Immature natural killer cell (primary cell): ENCODE data around the gene PIK3R6. TPM values are rescaled to one million over a fixed set of nuclear protein-coding genes. Genes with fewer than 3 reads are reported as not detected.

ENCODE experiments used
- DNase-seq, 3 donors: peaks; one replicate each; pipeline ENCODE4 v3.0.0; 2022; ENCODE audit warnings: mixed read lengths in 1 of 3
- H3K27ac Mint-ChIP-seq, 6 donors: one replicate each; pipeline ENCODE4 v1.8.0; 2020; ENCODE audit warnings: mixed read lengths in 6 of 6, mild to moderate bottlenecking in 5 of 6, inconsistent platforms in 4 of 6, moderate library complexity in 3 of 6
- H3K27me3 Mint-ChIP-seq, 3 donors: one replicate each; pipeline ENCODE4 v1.8.0; 2020 to 2021; ENCODE audit warnings: low read depth in 3 of 3, mild to moderate bottlenecking in 3 of 3, mixed read lengths in 3 of 3, moderate library complexity in 3 of 3, inconsistent platforms in 1 of 3
- H3K36me3 Mint-ChIP-seq, 3 donors: one replicate each; pipeline ENCODE4 v1.8.0; 2020; ENCODE audit warnings: mixed read lengths in 3 of 3, inconsistent platforms in 2 of 3, mild to moderate bottlenecking in 2 of 3
- H3K4me1 Mint-ChIP-seq, 2 donors: one replicate each; pipeline ENCODE4 v1.8.0; 2020; ENCODE audit warnings: inconsistent platforms in 2 of 2, mild to moderate bottlenecking in 2 of 2, mixed read lengths in 2 of 2, moderate library complexity in 1 of 2
- H3K4me3 Mint-ChIP-seq, 5 donors: one replicate each; pipeline ENCODE4 v1.8.0; 2020; ENCODE audit warnings: mild to moderate bottlenecking in 5 of 5, mixed read lengths in 5 of 5, inconsistent platforms in 3 of 5, moderate library complexity in 3 of 5
- H3K9me3 Mint-ChIP-seq, 6 donors: one replicate each; pipeline ENCODE4 v1.8.0; 2020; ENCODE audit warnings: mild to moderate bottlenecking in 6 of 6, mixed read lengths in 6 of 6, inconsistent platforms in 4 of 6, moderate library complexity in 3 of 6
- polyA plus RNA-seq, 3 donors: library from polyadenylated mRNA; unstranded; fragments of 300-500 nt; fragmentation: Illumina TruSeq; gene quantifications; one replicate each; pipeline ENCODE4 v1.2.3, GENCODE V29; 2021

The PIK3R6 gene
- polyA plus RNA-seq, 3 donors from 2014 or later: 0.18 to 0.57 TPM; not detected in 1

DNA sequence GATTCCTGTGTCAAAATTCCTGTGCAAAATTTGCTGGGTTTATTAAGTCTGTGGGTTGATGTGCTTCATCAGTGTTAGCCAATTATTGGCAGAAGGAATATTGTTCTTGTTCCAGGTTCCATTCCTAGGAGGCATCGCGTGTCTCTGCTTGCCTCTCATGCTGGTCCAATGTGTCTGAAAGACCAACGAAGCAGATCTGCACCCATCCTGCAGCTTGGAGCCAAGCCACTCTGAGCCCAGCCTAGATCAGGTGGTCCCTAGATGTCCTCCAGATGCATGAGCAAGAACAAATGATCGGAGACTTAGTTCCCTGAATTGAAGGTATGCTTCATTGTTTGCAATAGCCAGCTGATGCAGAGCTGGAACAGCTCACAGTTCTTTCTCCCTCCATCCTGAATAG lies 10.5 kb upstream of the PIK3R6 start:
- Mint-ChIP-seq H3K9me3 (no peaks in the 10 kb centered on the region), H3K27me3 (peaks cover 1 to 42% (median 30%) of the 10 kb centered on the region in 3 donors), H3K27ac (peak overlapping the region; percentile 18 to 64 (median 49)), H3K36me3 (peaks cover 23 to 42% (median 27%) of the 10 kb centered on the region in 3 donors), H3K4me3 (no peak overlapping the region), H3K4me1 (peaks cover 6 to 26% of the 10 kb centered on the region in 2 donors)
- DNase-seq: no peak

DNA sequence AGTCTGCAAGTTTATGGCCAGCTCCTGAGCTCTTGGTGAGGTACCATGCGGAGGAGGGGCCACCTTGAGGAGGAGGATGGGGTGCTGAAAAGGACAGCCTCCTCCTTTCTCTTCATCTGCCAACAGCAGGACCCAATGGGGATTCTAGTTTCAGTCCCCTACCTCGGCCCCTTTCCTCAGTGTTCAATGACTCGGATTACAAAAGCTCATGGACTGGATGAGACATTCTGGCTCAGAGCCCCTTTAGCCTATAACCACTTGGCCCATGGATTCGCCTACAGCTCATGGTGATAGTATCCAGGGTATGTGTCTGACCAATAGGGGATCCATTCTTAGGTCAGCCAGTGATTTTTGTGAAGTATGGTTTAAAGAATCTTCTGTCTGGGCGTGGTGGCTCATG lies 8.5 kb upstream of the PIK3R6 start:
- Mint-ChIP-seq H3K27me3 (peaks cover 2 to 34% (median 24%) of the 10 kb centered on the region in 3 donors), H3K36me3 (peaks cover 16 to 28% (median 20%) of the 10 kb centered on the region in 3 donors), H3K4me1 (peaks cover 9 to 18% of the 10 kb centered on the region in 2 donors), H3K9me3 (no peaks in the 10 kb centered on the region), H3K27ac (peak overlapping the region in 2 of 6 donors; percentile 30 to 42), H3K4me3 (no peak overlapping the region)
- no peak for DNase-seq

DNA sequence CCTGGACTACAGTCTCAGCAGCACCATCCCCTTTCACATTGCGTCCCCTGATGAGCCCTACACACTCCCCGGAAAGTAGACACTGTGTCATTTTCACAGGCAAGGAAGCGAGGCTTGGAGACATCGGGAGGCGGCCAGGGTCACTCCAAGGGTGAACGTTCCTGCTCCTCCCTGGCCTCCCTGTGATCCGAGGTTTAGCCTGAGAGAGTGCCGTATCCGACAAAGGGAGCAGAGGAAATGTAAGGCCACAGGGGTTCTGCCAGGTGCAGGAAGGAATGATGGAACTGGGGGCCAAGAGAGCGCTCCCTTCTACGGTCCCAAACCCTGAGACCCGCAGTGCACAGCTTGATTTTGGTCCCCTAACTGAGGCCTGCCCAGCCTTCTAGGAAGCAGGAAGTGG lies 8.0 kb upstream of the PIK3R6 start:
- DNase-seq: no peak
- Mint-ChIP-seq H3K4me1 (peaks cover 9 to 24% of the 10 kb centered on the region in 2 donors), H3K36me3 (peaks cover 16 to 24% (median 20%) of the 10 kb centered on the region in 3 donors), H3K4me3 (no peak overlapping the region), H3K27ac (peak overlapping the region in 2 of 6 donors; percentile 48 to 65), H3K27me3 (peaks cover 2 to 34% (median 20%) of the 10 kb centered on the region in 3 donors), H3K9me3 (no peaks in the 10 kb centered on the region)

DNA sequence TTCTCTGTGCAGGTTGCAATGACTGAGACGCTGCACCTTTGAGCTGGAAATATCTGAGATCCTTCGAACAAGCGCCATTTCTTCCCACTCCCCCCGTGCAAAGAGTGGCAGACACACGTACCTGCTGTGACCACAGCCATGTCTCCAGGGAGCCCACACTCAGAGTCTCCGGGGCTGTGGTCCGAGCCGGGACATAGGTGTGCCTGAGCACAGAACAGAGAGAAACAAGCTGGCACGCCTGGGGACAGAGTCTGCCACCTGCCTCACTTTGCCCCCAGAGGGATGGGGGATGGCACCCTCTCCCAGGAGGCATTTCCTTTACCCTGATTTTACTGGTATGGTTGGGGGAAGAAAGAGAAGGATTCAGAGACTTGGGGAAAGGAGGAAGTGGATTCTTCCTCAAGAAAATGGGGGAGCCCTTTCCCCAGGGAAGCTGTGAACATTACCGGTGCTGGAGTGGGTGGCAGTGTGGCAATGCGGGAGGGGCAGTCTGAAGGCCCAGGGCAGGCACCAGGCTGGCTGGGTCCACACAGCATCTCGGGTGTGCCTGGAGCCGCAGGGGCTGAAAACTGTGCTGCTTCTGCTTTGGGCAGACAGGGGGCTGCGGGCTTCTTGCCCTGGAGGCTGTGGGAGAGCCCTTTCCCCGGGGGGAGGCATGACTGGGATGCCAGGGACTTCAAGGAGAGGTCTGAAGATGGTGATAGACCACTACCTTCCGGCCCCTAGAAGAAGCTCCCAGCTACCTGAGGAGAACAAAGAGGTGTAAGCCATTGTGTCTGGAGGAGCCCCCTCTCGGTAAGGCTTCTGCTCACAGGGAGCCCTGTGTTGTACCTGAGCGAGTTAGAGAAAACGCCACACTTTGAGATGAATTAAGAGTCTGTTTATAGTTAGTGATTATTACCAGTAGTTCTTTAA lies 6.6 kb upstream of the PIK3R6 start:
- no peak for DNase-seq
- Mint-ChIP-seq H3K36me3 (peaks cover 10 to 17% (median 14%) of the 10 kb centered on the region in 3 donors), H3K4me1 (peaks cover 14 to 37% of the 10 kb centered on the region in 2 donors), H3K27me3 (peaks cover 2 to 27% (median 16%) of the 10 kb centered on the region in 3 donors), H3K27ac (peak overlapping the region in 1 of 6 donors; percentile 29), H3K9me3 (no peaks in the 10 kb centered on the region), H3K4me3 (no peak overlapping the region)

DNA sequence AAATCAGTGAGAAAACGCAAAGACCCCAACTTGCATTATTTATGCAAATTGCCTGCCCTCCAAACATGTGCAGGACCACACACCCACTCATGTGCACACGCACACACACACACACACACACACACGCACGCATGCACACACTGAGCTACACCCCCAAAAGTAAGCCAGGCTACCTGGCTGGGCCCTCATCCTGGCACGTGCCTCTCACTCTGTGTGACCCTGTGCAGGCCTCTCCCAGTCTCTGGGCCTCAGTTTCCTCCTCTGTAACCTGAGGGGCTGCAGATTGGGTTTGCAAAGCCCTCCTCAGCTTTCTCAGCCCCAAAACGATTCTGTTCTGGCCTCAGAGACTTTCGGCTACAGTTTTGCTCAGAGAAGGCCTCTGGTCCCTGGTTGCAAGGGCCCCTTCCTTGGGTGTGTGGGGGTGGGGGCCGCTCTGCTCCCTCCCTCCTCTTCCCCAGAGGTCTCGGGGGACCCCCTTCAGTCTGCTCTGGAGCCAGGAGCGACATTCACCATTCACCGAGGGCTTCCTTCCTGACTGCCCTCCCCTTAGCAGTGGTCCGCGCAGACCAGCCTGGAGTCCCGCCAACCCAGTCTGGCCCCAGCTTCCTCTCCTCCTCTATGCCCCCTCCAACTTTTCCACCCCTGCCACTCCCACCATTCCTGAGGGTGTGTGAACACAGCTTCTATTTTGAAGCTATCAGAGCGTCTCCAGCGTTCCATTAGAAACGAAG lies 5.4 kb upstream of the PIK3R6 start:
- Mint-ChIP-seq H3K4me3 (no peak overlapping the region), H3K27me3 (peaks cover 2 to 19% (median 11%) of the 10 kb centered on the region in 3 donors), H3K27ac (peak overlapping the region in 2 of 6 donors; percentile 26 to 57), H3K36me3 (peaks cover 5 to 6% (median 6%) of the 10 kb centered on the region in 3 donors), H3K4me1 (peaks cover 25 to 40% of the 10 kb centered on the region in 2 donors), H3K9me3 (no peaks in the 10 kb centered on the region)
- no peak for DNase-seq

DNA sequence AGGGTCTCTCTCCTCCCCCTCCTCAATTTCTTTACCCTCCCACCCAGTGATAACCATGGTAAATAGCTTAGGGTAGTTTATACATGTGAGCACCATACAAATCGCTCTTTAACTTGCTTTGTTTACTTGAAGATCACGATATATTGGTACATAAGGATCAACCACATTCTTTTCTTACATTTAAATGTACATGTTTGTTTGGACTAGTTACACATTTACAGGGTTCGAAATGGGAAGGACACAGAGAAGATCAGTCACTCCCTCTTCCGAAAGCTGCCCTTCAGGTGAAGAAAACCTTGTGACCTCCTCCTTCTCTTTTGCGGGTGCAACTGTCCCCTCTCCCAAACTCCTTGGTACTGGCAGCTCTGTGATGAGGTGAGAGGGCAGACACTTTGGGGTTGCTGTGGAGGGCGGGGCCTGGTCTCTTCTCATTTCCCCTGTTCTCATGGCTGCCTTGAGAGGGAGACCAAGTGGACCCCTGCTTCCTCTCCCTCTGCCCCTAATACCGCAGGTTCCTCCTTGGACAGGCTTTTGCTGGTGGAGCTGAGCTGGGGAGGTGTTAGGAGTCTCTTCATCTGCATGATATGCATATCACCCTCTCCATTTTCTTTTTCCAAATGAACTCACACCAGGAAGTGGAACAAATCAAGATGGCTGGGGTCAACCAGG lies 4.7 kb upstream of the PIK3R6 start:
- Mint-ChIP-seq H3K27ac (peak overlapping the region in 1 of 6 donors; percentile 8), H3K36me3 (no peaks in the 10 kb centered on the region), H3K4me1 (peaks cover 32 to 47% of the 10 kb centered on the region in 2 donors), H3K9me3 (no peaks in the 10 kb centered on the region), H3K4me3 (no peak overlapping the region), H3K27me3 (peaks cover 2 to 13% (median 12%) of the 10 kb centered on the region in 3 donors)
- DNase-seq: no peak

DNA sequence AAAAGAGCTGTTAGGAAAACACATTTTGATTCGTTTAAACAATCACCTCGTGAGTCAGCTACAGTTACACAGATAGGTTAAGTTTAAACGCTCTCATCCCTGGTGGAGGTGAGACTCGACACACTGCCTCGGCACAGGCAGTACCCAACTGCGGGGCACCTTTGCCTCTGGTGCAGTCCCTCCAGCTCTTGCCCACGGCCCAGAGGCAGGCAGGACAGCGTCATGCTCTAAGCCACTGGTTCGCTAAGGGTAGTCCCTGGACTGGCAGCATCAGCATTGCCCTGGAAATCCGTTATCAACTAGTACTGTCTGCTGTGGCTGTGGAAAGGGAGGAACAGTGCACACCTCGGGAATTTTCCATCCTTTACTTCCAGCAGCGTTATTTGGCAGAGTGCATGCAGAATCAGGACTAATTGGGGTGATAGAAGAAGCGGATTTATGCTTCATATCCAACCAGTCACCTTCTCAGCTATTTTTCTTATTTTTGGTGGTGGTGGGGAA lies 3.7 kb upstream of the PIK3R6 start:
- H3K4me3 Mint-ChIP-seq: no peak overlapping the region
- H3K27me3 Mint-ChIP-seq: peaks cover 2 to 13% (median 8%) of the 10 kb centered on the region in 3 donors
- no peak overlapping the region for H3K27ac Mint-ChIP-seq
- no peak for DNase-seq
- H3K36me3 Mint-ChIP-seq: no peaks in the 10 kb centered on the region
- peaks cover 40 to 55% of the 10 kb centered on the region in 2 donors for H3K4me1 Mint-ChIP-seq
- H3K9me3 Mint-ChIP-seq: no peaks in the 10 kb centered on the region

DNA sequence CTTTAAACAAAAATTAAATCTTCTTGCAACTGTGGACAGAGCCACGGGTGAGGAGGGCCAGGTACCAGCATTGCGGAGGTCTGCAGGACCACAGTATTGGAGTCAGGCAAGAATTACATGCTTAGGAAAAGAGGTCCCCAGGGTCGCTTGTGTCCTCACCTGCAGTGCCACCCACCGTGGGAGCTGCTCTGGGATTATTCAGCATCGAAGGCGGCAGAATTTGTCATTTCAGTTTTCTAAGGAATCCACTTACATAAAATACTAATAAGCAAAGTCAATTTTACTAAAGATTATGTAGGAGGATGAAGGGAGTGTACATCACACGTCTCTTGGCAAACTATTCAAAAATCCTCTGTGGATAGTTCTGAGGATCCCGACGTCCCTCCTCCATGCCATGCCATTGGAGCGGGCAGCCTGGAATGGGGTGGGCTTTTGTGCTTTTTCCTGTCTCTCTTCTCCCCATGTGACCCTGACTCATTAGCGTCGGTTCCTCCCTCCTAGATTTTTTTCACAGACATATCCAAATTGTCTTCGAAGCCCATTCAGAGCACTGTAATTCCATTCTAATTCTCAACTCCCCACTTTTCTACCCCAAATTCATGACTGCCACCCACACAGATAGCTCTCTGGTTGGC lies 3.0 kb upstream of the PIK3R6 start:
- Mint-ChIP-seq H3K9me3 (no peaks in the 10 kb centered on the region), H3K4me1 (peaks cover 40 to 55% of the 10 kb centered on the region in 2 donors), H3K27ac (peak overlapping the region in 1 of 6 donors; percentile 49), H3K4me3 (no peak overlapping the region), H3K36me3 (no peaks in the 10 kb centered on the region), H3K27me3 (peaks cover 2 to 13% (median 5%) of the 10 kb centered on the region in 3 donors)
- DNase-seq: no peak

DNA sequence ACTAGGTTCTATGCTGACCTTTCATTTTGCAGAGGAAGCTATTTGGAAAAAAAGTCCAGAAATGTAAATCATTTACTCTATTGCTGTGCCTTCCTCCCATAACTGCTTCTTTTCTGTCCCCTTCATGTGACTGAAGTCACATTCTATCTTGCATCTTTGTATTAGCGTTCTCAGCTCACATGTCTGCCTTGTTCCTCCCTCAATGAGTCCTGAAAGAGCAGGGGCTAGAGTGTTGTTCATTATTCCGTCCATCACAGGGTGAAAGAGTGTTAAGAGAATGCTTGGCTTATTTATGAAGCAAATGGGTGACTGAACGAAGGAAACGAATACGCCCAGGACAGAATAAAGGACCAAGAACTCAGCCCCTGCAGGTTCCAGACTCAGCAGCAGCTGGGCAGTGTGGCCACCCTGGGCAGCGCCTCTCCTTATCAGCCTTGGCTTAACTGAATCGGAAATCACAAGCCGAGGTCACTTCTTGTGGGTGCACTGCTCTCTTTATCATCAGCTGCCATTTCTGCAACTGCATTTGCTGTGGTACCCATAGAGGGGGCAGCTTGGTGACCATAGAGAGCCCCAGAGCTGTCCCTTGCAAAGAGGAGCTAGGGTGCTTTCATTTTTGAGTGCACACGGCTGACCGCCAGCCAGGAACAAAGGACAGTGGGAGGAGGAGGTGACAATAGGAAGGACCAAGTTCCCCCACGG lies 1.8 kb upstream of the PIK3R6 start:
- peak overlapping the region in 2 of 5 donors; percentile 34 to 73 for H3K4me3 Mint-ChIP-seq
- H3K27ac Mint-ChIP-seq: peak overlapping the region in 5 of 6 donors; percentile 0 to 35 (median 22)
- no peak for DNase-seq

DNA sequence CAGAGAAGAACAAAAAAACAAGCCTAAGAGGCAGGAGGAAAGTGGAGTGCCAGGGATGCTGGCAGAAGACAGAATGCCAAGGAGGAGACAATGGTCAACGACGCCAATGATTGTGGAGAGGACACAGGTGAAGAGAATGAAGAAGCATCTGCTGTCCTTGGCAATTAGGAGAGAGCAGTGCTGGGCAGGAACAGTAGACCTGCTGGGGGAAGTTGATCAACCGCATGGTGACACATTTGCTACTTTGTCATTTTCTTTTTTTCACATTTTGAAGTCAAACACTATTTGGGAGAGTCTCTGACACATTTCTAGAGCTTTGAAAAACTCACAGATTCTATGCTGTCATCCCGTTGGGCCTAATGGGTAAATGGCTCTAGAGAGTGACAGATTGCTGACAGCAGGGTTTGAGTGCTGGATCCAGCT lies 1.1 kb upstream of the PIK3R6 start:
- no peaks in the 10 kb centered on the region for H3K9me3 Mint-ChIP-seq
- no peak for DNase-seq
- H3K4me3 Mint-ChIP-seq: peak overlapping the region; percentile 8 to 83 (median 34)
- H3K27me3 Mint-ChIP-seq: peaks cover 2 to 13% (median 2%) of the 10 kb centered on the region in 3 donors
- H3K4me1 Mint-ChIP-seq: peaks cover 38 to 46% of the 10 kb centered on the region in 2 donors
- no peaks in the 10 kb centered on the region for H3K36me3 Mint-ChIP-seq
- H3K27ac Mint-ChIP-seq: peak overlapping the region in 4 of 6 donors; percentile 0 to 48 (median 36)

More for the DNA sequence above, 1.8 kb upstream of the PIK3R6 start:
- H3K36me3 Mint-ChIP-seq: no peaks in the 10 kb centered on the region
- peaks cover 40 to 46% of the 10 kb centered on the region in 2 donors for H3K4me1 Mint-ChIP-seq
- H3K9me3 Mint-ChIP-seq: no peaks in the 10 kb centered on the region
- peaks cover 2 to 13% (median 2%) of the 10 kb centered on the region in 3 donors for H3K27me3 Mint-ChIP-seq

DNA sequence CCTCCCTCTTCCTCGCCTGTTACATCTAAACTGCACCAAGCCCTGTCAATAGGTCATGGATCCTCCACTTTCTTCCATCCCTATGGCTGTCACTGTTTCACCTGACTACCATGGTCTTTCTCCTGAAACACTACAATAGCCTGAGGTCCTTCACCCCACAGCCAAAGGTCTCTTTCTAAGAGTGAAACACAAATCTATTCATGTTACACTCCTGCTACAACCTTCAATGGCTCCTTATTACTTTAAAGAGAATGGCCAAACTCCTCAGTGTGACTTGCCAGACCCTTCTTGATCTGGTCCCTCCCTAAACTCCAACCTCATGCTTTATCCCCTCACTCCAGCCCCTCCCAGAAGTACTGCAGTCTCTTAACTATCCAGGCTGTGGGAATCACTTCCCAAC lies 618 bp upstream of the PIK3R6 start:
- no peaks in the 10 kb centered on the region for H3K9me3 Mint-ChIP-seq
- H3K27me3 Mint-ChIP-seq: peaks cover 2 to 9% (median 2%) of the 10 kb centered on the region in 3 donors
- H3K4me3 Mint-ChIP-seq: peak overlapping the region; percentile 19 to 88 (median 80)
- peak overlapping the region in 5 of 6 donors; percentile 0 to 51 (median 30) for H3K27ac Mint-ChIP-seq
- H3K4me1 Mint-ChIP-seq: peaks cover 36 to 46% of the 10 kb centered on the region in 2 donors
- H3K36me3 Mint-ChIP-seq: no peaks in the 10 kb centered on the region
- DNase-seq: no peak

DNA sequence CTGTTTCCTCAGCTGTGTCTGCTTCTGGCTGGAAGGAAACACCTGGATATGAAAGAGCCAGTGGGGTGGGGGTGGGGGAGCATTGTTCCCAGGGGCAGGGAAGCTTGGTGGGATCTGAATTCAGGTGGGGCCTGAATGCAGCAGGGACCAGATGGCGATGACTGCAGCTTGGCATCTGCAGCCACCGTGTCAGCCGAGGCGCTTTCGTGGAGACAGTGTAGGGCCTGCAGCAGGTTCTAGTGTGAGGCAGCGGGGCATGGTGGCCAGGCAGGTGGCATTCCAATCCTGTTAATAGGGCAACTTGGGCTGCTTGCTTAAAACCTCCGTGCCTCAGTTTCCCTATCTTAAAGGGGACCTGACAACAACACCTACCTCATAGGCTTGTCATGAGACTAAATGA lies 1.7 kb downstream of the PIK3R6 start:
- no peak overlapping the region for H3K4me3 Mint-ChIP-seq
- peaks cover 0 to 4% (median 0%) of the 10 kb centered on the region in 3 donors for H3K27me3 Mint-ChIP-seq
- no peaks in the 10 kb centered on the region for H3K36me3 Mint-ChIP-seq
- H3K9me3 Mint-ChIP-seq: no peaks in the 10 kb centered on the region
- no peak for DNase-seq
- H3K27ac Mint-ChIP-seq: no peak overlapping the region
- peaks cover 48 to 64% of the 10 kb centered on the region in 2 donors for H3K4me1 Mint-ChIP-seq
